ENCODE measurements around the gene TNP1.

The TNP1 gene

GRCh38 chr2:216842636-216843035, 17.2 kb downstream of the TNP1 start:
- H3K4me3 Mint-ChIP-seq = no peak overlapping the region
- H3K9me3 Mint-ChIP-seq = no peaks in the 10 kb centered on the region
- CTCF ChIA-PET = no interaction called here
- DNase-seq = no peak
- H3K27ac Mint-ChIP-seq = no peak overlapping the region
- H3K27me3 Mint-ChIP-seq = peaks cover 27% of the 10 kb centered on the region
- no peaks in the 10 kb centered on the region for H3K4me1 Mint-ChIP-seq
- no peaks in the 10 kb centered on the region for H3K36me3 Mint-ChIP-seq

GRCh38 chr2:216839688-216840087, 20.2 kb downstream of the TNP1 start:
- CTCF ChIA-PET = no interaction called here
- peaks cover 34% of the 10 kb centered on the region for H3K27me3 Mint-ChIP-seq

GRCh38 chr2:216838151-216838550, 21.7 kb downstream of the TNP1 start:
- Mint-ChIP-seq H3K4me1 (no peaks in the 10 kb centered on the region), H3K27ac (no peak overlapping the region), H3K36me3 (no peaks in the 10 kb centered on the region), H3K9me3 (no peaks in the 10 kb centered on the region), H3K4me3 (no peak overlapping the region), H3K27me3 (peaks cover 43% of the 10 kb centered on the region)
- no peak for DNase-seq
- CTCF ChIA-PET = no interaction called here

More at GRCh38 chr2:216839688-216840087, 20.2 kb downstream of the TNP1 start:
- no peak overlapping the region for H3K27ac Mint-ChIP-seq
- no peak overlapping the region for H3K4me3 Mint-ChIP-seq
- DNase-seq = no peak
- H3K4me1 Mint-ChIP-seq = no peaks in the 10 kb centered on the region
- H3K9me3 Mint-ChIP-seq = no peaks in the 10 kb centered on the region
- H3K36me3 Mint-ChIP-seq = no peaks in the 10 kb centered on the region

GRCh38 chr2:216837740-216838139, 22.1 kb downstream of the TNP1 start:
- Mint-ChIP-seq H3K4me3 (no peak overlapping the region), H3K9me3 (no peaks in the 10 kb centered on the region), H3K27ac (no peak overlapping the region), H3K27me3 (peaks cover 43% of the 10 kb centered on the region), H3K4me1 (no peaks in the 10 kb centered on the region), H3K36me3 (no peaks in the 10 kb centered on the region)
- CTCF ChIA-PET = no interaction called here
- DNase-seq = no peak

- Mint-ChIP-seq H3K9me3 (no peaks in the 10 kb centered on the region), H3K4me3 (no peak overlapping the region), H3K27me3 (peaks cover 56% of the 10 kb centered on the region), H3K4me1 (no peaks in the 10 kb centered on the region), H3K27ac (no peak overlapping the region), H3K36me3 (no peaks in the 10 kb centered on the region)
- CTCF ChIA-PET = no interaction called here
- DNase-seq = no peak
Measured at GRCh38 chr2:216833061-216833460, 26.8 kb downstream of the TNP1 start.

- no peaks in the 10 kb centered on the region for H3K36me3 Mint-ChIP-seq
- H3K4me1 Mint-ChIP-seq = no peaks in the 10 kb centered on the region
- no peak overlapping the region for H3K4me3 Mint-ChIP-seq
- CTCF ChIA-PET = no interaction called here
- H3K27ac Mint-ChIP-seq = no peak overlapping the region
- H3K27me3 Mint-ChIP-seq = peaks cover 49% of the 10 kb centered on the region
- no peak for DNase-seq
- H3K9me3 Mint-ChIP-seq = no peaks in the 10 kb centered on the region
Measured at GRCh38 chr2:216830346-216830745, 29.5 kb downstream of the TNP1 start.

GRCh38 chr2:216829533-216829932, 30.3 kb downstream of the TNP1 start:
- Mint-ChIP-seq H3K36me3 (no peaks in the 10 kb centered on the region), H3K4me3 (no peak overlapping the region), H3K27ac (no peak overlapping the region), H3K4me1 (no peaks in the 10 kb centered on the region), H3K27me3 (peaks cover 47% of the 10 kb centered on the region), H3K9me3 (no peaks in the 10 kb centered on the region)
- DNase-seq = no peak
- CTCF ChIA-PET = no interaction called here

- Mint-ChIP-seq H3K36me3 (no peaks in the 10 kb centered on the region), H3K27me3 (peaks cover 37% of the 10 kb centered on the region), H3K9me3 (no peaks in the 10 kb centered on the region), H3K4me1 (no peaks in the 10 kb centered on the region), H3K4me3 (no peak overlapping the region), H3K27ac (no peak overlapping the region)
- DNase-seq = no peak
- CTCF ChIA-PET = no interaction called here
Measured at GRCh38 chr2:216827073-216827720, 32.7 kb downstream of the TNP1 start.

GRCh38 chr2:216822470-216822869, 37.4 kb downstream of the TNP1 start:
- H3K27ac Mint-ChIP-seq = no peak overlapping the region
- H3K4me3 Mint-ChIP-seq = no peak overlapping the region
- H3K27me3 Mint-ChIP-seq = peaks cover 35% of the 10 kb centered on the region
- CTCF ChIA-PET = no interaction called here
- no peaks in the 10 kb centered on the region for H3K36me3 Mint-ChIP-seq
- no peaks in the 10 kb centered on the region for H3K4me1 Mint-ChIP-seq
- no peak for DNase-seq
- no peaks in the 10 kb centered on the region for H3K9me3 Mint-ChIP-seq

- Mint-ChIP-seq H3K27me3 (peaks cover 32% of the 10 kb centered on the region), H3K4me1 (no peaks in the 10 kb centered on the region), H3K9me3 (no peaks in the 10 kb centered on the region), H3K4me3 (no peak overlapping the region), H3K36me3 (no peaks in the 10 kb centered on the region), H3K27ac (no peak overlapping the region)
- CTCF ChIA-PET = no interaction called here
- no peak for DNase-seq
Measured at GRCh38 chr2:216820709-216821108, 39.2 kb downstream of the TNP1 start.

GRCh38 chr2:216819766-216820165, 40.1 kb downstream of the TNP1 start:
- H3K27ac Mint-ChIP-seq = no peak overlapping the region
- DNase-seq = no peak
- no peaks in the 10 kb centered on the region for H3K9me3 Mint-ChIP-seq
- no peaks in the 10 kb centered on the region for H3K36me3 Mint-ChIP-seq
- H3K27me3 Mint-ChIP-seq = peaks cover 32% of the 10 kb centered on the region
- no peak overlapping the region for H3K4me3 Mint-ChIP-seq
- CTCF ChIA-PET = no interaction called here
- H3K4me1 Mint-ChIP-seq = no peaks in the 10 kb centered on the region

GRCh38 chr2:216819055-216819454, 40.8 kb downstream of the TNP1 start:
- H3K36me3 Mint-ChIP-seq = no peaks in the 10 kb centered on the region
- CTCF ChIA-PET = no interaction called here
- peaks cover 39% of the 10 kb centered on the region for H3K27me3 Mint-ChIP-seq
- no peaks in the 10 kb centered on the region for H3K4me1 Mint-ChIP-seq
- H3K27ac Mint-ChIP-seq = no peak overlapping the region
- H3K4me3 Mint-ChIP-seq = no peak overlapping the region
- DNase-seq = no peak
- H3K9me3 Mint-ChIP-seq = no peaks in the 10 kb centered on the region

GRCh38 chr2:216810399-216811160, 49.3 kb downstream of the TNP1 start:
- H3K36me3 Mint-ChIP-seq = no peaks in the 10 kb centered on the region
- CTCF ChIA-PET = interaction anchor here (0.8 kb wide), 1 partner anchor 902 kb away, joined by 3 read pairs; no protein-coding TSS in a partner anchor
- DNase-seq = no peak
- H3K27me3 Mint-ChIP-seq = peaks cover 11% of the 10 kb centered on the region
- H3K9me3 Mint-ChIP-seq = no peaks in the 10 kb centered on the region
- no peaks in the 10 kb centered on the region for H3K4me1 Mint-ChIP-seq
- H3K27ac Mint-ChIP-seq = no peak overlapping the region
- no peak overlapping the region for H3K4me3 Mint-ChIP-seq

Data from activated naive CD4-positive, alpha-beta T cell treated with anti-CD3 and anti-CD28 coated beads, Interleukin-2, amount 10 ng/mL, durations not matched to agents 7 days and 5 days (primary cell).